ENCODE data around the gene TTLL8. TPM values are rescaled to one million over a fixed set of nuclear protein-coding genes. Genes with fewer than 3 reads are reported as not detected.

TTLL8 gene
- total RNA-seq, 2 experiments from 2014 or later = 0.06 to 0.72 TPM

DNA sequence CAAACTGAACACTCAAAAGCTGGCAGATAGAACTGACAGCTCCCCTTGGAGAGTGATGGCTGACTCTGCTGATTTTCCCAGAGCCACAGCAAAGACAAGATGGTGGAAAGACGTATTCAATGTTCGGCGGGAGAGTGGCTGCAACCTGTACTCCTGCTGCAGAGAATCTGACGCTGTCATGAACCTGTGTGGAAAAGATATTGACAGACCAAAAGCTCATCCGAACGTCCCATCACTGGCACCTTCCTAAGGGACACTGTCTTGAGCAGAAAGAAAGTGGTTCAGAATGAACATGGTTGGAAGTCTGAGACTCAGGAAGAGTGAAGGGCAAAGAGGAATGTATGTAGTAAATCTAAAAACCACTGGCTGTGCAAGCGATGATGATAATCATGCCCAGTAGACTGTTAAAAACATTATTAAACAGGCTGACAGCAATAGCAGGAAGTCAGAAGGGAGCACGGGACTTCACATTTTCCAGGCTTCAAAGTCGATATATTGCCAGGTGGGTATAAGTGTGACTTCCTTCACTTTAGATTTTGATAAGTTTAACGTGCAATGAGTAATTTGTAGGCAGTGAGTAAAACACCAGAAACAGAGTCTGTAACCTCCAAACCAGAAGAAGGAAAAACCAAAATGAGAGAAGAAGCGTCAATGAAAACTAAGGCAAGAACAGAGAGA, 39.4 kb downstream of the TTLL8 start:
- no TSS peak for BruUV-seq (replicated peaks)
- no peaks in the 10 kb centered on the region for H3K36me3 ChIP-seq (ENCODE audit: insufficient read depth, low read length)
- H3K4me2 ChIP-seq (ENCODE audit: low read length) = no peak overlapping the region
- no peaks in the 10 kb centered on the region for H4K20me1 ChIP-seq (ENCODE audit: insufficient read depth, low read length)
- DNase-seq (ENCODE audit: low spot score) = no peak
- H3K27ac ChIP-seq (ENCODE audit: low read depth, low read length, poor library complexity, severe bottlenecking) = no peak overlapping the region
- CTCF ChIA-PET (ENCODE audit: unreplicated experiment) = no interaction called here
- H3K9me2 ChIP-seq (ENCODE audit: insufficient read depth, low read length) = no peaks in the 10 kb centered on the region
- no peak overlapping the region for H2AFZ ChIP-seq (ENCODE audit: low read length)
- H3K79me2 ChIP-seq (ENCODE audit: insufficient read depth, low read depth, low read length) = no peaks in the 10 kb centered on the region
- POLR2A ChIA-PET = interaction anchor here (0.9 kb wide), 1 partner anchor 85 kb away, joined by 3 read pairs; no protein-coding TSS in a partner anchor
- H3K4me3 ChIP-seq (ENCODE audit: low read depth, low read length, poor library complexity, severe bottlenecking) = no peak overlapping the region
- TF ChIP-seq EZH2phosphoT487 (IDR thresholded peaks at IDR 0.05; ENCODE audit: borderline replicate concordance, low read depth, low read length) = no peak
- TF ChIP-seq, protein P1, sequence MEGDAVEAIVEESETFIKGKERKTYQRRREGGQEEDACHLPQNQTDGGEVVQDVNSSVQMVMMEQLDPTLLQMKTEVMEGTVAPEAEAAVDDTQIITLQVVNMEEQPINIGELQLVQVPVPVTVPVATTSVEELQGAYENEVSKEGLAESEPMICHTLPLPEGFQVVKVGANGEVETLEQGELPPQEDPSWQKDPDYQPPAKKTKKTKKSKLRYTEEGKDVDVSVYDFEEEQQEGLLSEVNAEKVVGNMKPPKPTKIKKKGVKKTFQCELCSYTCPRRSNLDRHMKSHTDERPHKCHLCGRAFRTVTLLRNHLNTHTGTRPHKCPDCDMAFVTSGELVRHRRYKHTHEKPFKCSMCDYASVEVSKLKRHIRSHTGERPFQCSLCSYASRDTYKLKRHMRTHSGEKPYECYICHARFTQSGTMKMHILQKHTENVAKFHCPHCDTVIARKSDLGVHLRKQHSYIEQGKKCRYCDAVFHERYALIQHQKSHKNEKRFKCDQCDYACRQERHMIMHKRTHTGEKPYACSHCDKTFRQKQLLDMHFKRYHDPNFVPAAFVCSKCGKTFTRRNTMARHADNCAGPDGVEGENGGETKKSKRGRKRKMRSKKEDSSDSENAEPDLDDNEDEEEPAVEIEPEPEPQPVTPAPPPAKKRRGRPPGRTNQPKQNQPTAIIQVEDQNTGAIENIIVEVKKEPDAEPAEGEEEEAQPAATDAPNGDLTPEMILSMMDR (conservative IDR thresholded peaks at IDR 0.05; ENCODE audit: low read length) = no peak
- no peaks in the 10 kb centered on the region for H3K4me1 ChIP-seq (ENCODE audit: insufficient read depth, low read length, poor library complexity, severe bottlenecking)
- H3K9me3 ChIP-seq (ENCODE audit: low read length) = peaks cover 7% of the 10 kb centered on the region; the same call in 1 of the 2 replicates
- intact Hi-C loops (cut with micrococcal nuclease; ENCODE audit: unreplicated experiment) = no loop called here

DNA sequence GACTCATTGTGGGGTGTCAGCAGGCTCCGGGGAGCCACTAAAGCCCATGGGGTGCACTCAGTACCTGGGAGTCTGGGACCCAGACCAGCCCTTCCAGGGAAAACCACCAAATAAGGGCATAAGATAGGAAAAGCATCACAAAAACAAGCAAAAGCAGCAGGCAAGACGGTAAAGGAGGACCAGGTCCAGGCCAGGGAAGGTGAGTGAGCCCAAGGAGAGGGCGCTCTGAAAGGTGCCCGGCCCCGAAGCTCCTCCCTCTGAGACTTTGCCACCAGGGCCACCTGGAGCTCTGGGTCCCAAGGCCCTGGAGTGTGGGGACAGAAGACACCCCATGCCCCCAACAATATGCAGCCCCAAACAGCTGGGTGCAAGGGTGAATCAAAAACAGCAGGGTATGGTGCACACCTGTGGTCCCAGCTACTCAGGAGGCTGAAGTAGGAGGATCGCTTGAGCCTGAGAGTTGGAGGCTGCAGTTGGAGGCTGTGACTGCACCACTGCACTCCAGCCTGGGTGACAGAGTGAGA, 40.3 kb downstream of the TTLL8 start:
- no peaks in the 10 kb centered on the region for H3K9me2 ChIP-seq (ENCODE audit: insufficient read depth, low read length)
- H4K20me1 ChIP-seq (ENCODE audit: insufficient read depth, low read length) = no peaks in the 10 kb centered on the region
- no peak overlapping the region for H3K4me3 ChIP-seq (ENCODE audit: low read depth, low read length, poor library complexity, severe bottlenecking)
- no peak overlapping the region for H3K27ac ChIP-seq (ENCODE audit: low read depth, low read length, poor library complexity, severe bottlenecking)
- CTCF ChIA-PET (ENCODE audit: unreplicated experiment) = no interaction called here
- H2AFZ ChIP-seq (ENCODE audit: low read length) = no peak overlapping the region
- no TSS peak for BruUV-seq (replicated peaks)
- H3K36me3 ChIP-seq (ENCODE audit: insufficient read depth, low read length) = no peaks in the 10 kb centered on the region
- no peaks in the 10 kb centered on the region for H3K4me1 ChIP-seq (ENCODE audit: insufficient read depth, low read length, poor library complexity, severe bottlenecking)
- no peak overlapping the region for H3K4me2 ChIP-seq (ENCODE audit: low read length)
- no peak for DNase-seq (ENCODE audit: low spot score)
- intact Hi-C loops (cut with micrococcal nuclease; ENCODE audit: unreplicated experiment) = no loop called here
- H3K79me2 ChIP-seq (ENCODE audit: insufficient read depth, low read depth, low read length) = no peaks in the 10 kb centered on the region
- no peak for TF ChIP-seq EZH2phosphoT487 (IDR thresholded peaks at IDR 0.05; ENCODE audit: borderline replicate concordance, low read depth, low read length)
- TF ChIP-seq, protein P1 (conservative IDR thresholded peaks at IDR 0.05; ENCODE audit: low read length) = no peak
- POLR2A ChIA-PET = interaction anchor here (0.9 kb wide), 1 partner anchor 84 kb away, joined by 3 read pairs; no protein-coding TSS in a partner anchor
- H3K9me3 ChIP-seq (ENCODE audit: low read length) = peaks cover 7% of the 10 kb centered on the region; the same call in 1 of the 2 replicates
